ENCODE measurements around the gene FAM210A. TPM values are rescaled to one million over a fixed set of nuclear protein-coding genes. Genes with fewer than 3 reads are reported as not detected.

Gene FAM210A
- total RNA-seq, 4 donors from 2014 or later, result 6.8 to 9.5 (median 8.4) TPM

GRCh38 chr18:13625355-13625754 is 101.0 kb downstream of the FAM210A start:
- Histone ChIP-seq H3K4me1 (no peaks in the 10 kb centered on the region), H3K9me3 (no peaks in the 10 kb centered on the region), H3K4me3 (no peak overlapping the region), H3K36me3 (peaks cover 15% of the 10 kb centered on the region), H3K27me3 (no peaks in the 10 kb centered on the region), H3K27ac (no peak overlapping the region)
- TF ChIP-seq POLR2AphosphoS5 (IDR thresholded peaks at IDR 0.05) (no peak), POLR2A (IDR thresholded peaks at IDR 0.05) (no peak), EP300 (IDR thresholded peaks at IDR 0.05) (no peak)
- TF ChIP-seq, protein P1, sequence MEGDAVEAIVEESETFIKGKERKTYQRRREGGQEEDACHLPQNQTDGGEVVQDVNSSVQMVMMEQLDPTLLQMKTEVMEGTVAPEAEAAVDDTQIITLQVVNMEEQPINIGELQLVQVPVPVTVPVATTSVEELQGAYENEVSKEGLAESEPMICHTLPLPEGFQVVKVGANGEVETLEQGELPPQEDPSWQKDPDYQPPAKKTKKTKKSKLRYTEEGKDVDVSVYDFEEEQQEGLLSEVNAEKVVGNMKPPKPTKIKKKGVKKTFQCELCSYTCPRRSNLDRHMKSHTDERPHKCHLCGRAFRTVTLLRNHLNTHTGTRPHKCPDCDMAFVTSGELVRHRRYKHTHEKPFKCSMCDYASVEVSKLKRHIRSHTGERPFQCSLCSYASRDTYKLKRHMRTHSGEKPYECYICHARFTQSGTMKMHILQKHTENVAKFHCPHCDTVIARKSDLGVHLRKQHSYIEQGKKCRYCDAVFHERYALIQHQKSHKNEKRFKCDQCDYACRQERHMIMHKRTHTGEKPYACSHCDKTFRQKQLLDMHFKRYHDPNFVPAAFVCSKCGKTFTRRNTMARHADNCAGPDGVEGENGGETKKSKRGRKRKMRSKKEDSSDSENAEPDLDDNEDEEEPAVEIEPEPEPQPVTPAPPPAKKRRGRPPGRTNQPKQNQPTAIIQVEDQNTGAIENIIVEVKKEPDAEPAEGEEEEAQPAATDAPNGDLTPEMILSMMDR (IDR thresholded peaks at IDR 0.05), result no peak
- 85% methylated on average over 10 of the region's 10 CpGs for WGBS
- no peak for DNase-seq (ENCODE audit: low spot score in 2 of 2)

DNA sequence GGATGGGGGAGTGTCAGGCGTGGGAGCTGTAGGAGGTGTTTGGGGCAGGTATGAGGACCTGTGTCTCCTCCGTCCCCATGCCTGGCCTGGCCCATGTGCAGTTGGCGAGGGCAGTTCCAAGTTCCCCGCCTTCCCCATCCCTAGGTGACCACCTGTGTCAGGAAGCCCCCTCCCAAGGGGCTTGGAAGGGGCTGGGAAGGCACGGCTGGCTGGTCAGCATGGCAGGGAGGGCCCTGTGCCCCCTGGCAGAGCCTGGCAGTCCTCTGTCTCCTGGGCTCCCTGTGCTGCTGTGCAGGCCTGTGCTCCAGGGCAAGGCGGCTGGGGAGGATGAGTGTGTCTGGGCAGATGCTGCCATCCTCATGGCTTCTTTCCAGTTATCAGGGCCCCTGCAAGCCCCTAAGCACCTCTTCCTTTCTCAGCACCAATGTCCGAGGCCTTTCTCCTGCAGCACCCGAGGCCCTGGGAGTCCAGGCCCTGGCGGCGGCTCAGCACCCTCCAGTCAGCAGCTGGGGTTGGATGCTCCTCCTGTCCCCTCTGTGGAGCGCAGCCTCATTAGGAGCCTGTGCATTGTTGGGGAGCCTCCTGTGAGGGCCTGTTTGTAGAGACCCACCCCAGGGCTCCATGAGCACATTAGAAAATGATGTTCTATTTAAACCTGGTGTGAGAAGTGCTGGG is 101.7 kb downstream of the FAM210A start:
- 92% methylated on average over 5 of the region's 11 CpGs for WGBS

DNA sequence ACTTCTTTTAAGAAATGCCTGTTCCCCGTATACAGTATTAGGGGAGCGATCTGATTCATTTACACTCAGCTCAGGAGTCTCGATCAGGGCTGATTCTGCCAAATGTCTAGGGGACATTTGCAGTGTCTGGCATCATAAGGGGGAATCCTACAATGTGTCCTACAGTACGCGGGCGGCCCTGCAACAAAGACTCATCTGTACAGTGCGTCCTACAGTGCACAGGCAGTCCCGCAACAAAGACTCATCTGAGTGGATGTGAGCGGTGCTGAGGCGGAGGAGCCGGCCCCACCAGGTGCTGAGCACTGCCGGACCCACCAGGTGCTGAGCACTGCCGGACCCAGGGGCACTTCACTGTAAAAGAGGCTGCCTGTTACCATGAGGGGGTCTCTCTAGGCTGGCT is 102.5 kb downstream of the FAM210A start:
- H3K27ac ChIP-seq, result no peak overlapping the region
- H3K36me3 ChIP-seq, result peaks cover 15% of the 10 kb centered on the region
- H3K27me3 ChIP-seq, result no peaks in the 10 kb centered on the region
- DNase-seq (ENCODE audit: low spot score in 2 of 2), result no peak
- H3K4me1 ChIP-seq, result no peaks in the 10 kb centered on the region
- 89% methylated on average over 12 of the region's 13 CpGs for whole genome bisulfite sequencing
- H3K4me3 ChIP-seq, result no peak overlapping the region
- TF ChIP-seq POLR2A (IDR thresholded peaks at IDR 0.05) (no peak), POLR2AphosphoS5 (IDR thresholded peaks at IDR 0.05) (no peak), EP300 (IDR thresholded peaks at IDR 0.05) (no peak)
- TF ChIP-seq, protein P1 (IDR thresholded peaks at IDR 0.05), result no peak
- no peaks in the 10 kb centered on the region for H3K9me3 ChIP-seq

More for the DNA sequence above, 101.7 kb downstream of the FAM210A start:
- H3K27me3 ChIP-seq, result no peaks in the 10 kb centered on the region
- H3K4me3 ChIP-seq, result no peak overlapping the region
- H3K4me1 ChIP-seq, result no peaks in the 10 kb centered on the region
- no peaks in the 10 kb centered on the region for H3K9me3 ChIP-seq
- H3K36me3 ChIP-seq, result peaks cover 15% of the 10 kb centered on the region
- TF ChIP-seq POLR2AphosphoS5 (IDR thresholded peaks at IDR 0.05) (no peak), EP300 (IDR thresholded peaks at IDR 0.05) (no peak), POLR2A (IDR thresholded peaks at IDR 0.05) (no peak)
- TF ChIP-seq, protein P1 (IDR thresholded peaks at IDR 0.05), result no peak
- no peak overlapping the region for H3K27ac ChIP-seq
- DNase-seq (ENCODE audit: low spot score in 2 of 2), result peak in 1 of 2 donors; percentile 63

- TF ChIP-seq POLR2AphosphoS5 (IDR thresholded peaks at IDR 0.05), result no peak
- TF ChIP-seq EP300 (IDR thresholded peaks at IDR 0.05), result no peak
- no peak for TF ChIP-seq POLR2A (IDR thresholded peaks at IDR 0.05)
- TF ChIP-seq, protein P1 (IDR thresholded peaks at IDR 0.05), result no peak
- Histone ChIP-seq H3K9me3 (no peaks in the 10 kb centered on the region), H3K36me3 (peaks cover 15% of the 10 kb centered on the region), H3K4me1 (no peaks in the 10 kb centered on the region), H3K27ac (no peak overlapping the region), H3K27me3 (no peaks in the 10 kb centered on the region), H3K4me3 (no peak overlapping the region)
- WGBS, result 57% methylated on average over 10 of the region's 10 CpGs
- no peak for DNase-seq (ENCODE audit: low spot score in 2 of 2)
These were observed 103.0 kb downstream of the FAM210A start for GRCh38 chr18:13623348-13623747.

GRCh38 chr18:13622751-13623150 is 103.6 kb downstream of the FAM210A start:
- no peak for DNase-seq (ENCODE audit: low spot score in 2 of 2)
- H3K9me3 ChIP-seq, result no peaks in the 10 kb centered on the region
- peaks cover 15% of the 10 kb centered on the region for H3K36me3 ChIP-seq
- peaks cover 4% of the 10 kb centered on the region for H3K4me1 ChIP-seq
- H3K4me3 ChIP-seq, result no peak overlapping the region
- no peaks in the 10 kb centered on the region for H3K27me3 ChIP-seq
- TF ChIP-seq POLR2A (IDR thresholded peaks at IDR 0.05) (no peak), EP300 (IDR thresholded peaks at IDR 0.05) (no peak), POLR2AphosphoS5 (IDR thresholded peaks at IDR 0.05) (no peak)
- TF ChIP-seq, protein P1 (IDR thresholded peaks at IDR 0.05), result no peak
- WGBS, result 90% methylated on average over 5 of the region's 8 CpGs
- H3K27ac ChIP-seq, result no peak overlapping the region
